Uterus (tissue), 4 donors: Measurements from ENCODE around the gene NOL6. TPM values are rescaled to one million over a fixed set of nuclear protein-coding genes. Genes with fewer than 3 reads are reported as not detected.

ENCODE experiments used
- DNase-seq, 2 donors: peaks; one replicate each; pipeline ENCODE4 v3.0.0-alpha.2; 2019 to 2020
- H3K27ac ChIP-seq, 2 donors: fragments of 200-600 bp; sonication (generic); 1 replicate in 1 of 2; 2 replicates in 1 of 2; pipeline ENCODE4 v1.5.1; 2016 to 2018
- H3K27me3 ChIP-seq, 2 donors: fragments of 200-600 bp; sonication (generic); one replicate each; pipeline ENCODE4 v1.5.1; 2018 to 2019; ENCODE audit warnings: control low read depth in 1 of 2
- H3K36me3 ChIP-seq, 2 donors: fragments of 200-600 bp; sonication (generic); one replicate each; pipeline ENCODE4 v1.5.1; 2019; ENCODE audit warnings: control low read depth in 1 of 2
- H3K4me1 ChIP-seq, 2 donors: fragments of 200-600 bp; sonication (generic); one replicate each; pipeline ENCODE4 v1.5.1; 2018 to 2019; ENCODE audit warnings: control low read depth in 1 of 2
- H3K4me3 ChIP-seq, 2 donors: fragments of 200-600 bp; sonication (generic); 1 replicate in 1 of 2; 2 replicates in 1 of 2; pipeline ENCODE4 v1.5.1; 2018 to 2019; ENCODE audit warnings: mild to moderate bottlenecking in 1 of 2
- H3K9me3 ChIP-seq, 2 donors: fragments of 200-600 bp; sonication (generic); one replicate each; pipeline ENCODE4 v1.5.1; 2019; ENCODE audit warnings: control low read depth in 1 of 2
- CTCF ChIP-seq, 4 experiments: fragments of 200-600 bp in 2 of 4; fragments of 450-650 bp in 2 of 4; sonication (generic) in 2 of 4; IDR thresholded peaks; one replicate each; pipeline ENCODE4 v1.5.1; 2016 to 2019; ENCODE audit warnings: antibody characterized with exemption in 4 of 4, mild to moderate bottlenecking in 2 of 4, moderate library complexity in 1 of 4
- POLR2A ChIP-seq, 2 donors: fragments of 450-650 bp; IDR thresholded peaks; one replicate each; pipeline ENCODE4 v1.6.1; 2016; ENCODE audit warnings: antibody characterized with exemption in 2 of 2, mild to moderate bottlenecking in 1 of 2, moderate library complexity in 1 of 2
- intact Hi-C: fragments of 100-400 bp; cut with DNase I; formaldehyde crosslinking; loops from one replicate; pipeline ENCODE4 v1.15.1; 2023; ENCODE audit warnings: low total_unique reads
- total RNA-seq, 4 donors: library from RNA; depleted of rRNA in 3 of 4; stranded (reverse); fragments of >200 nt in 3 of 4; gene quantifications; one replicate each; pipeline versions ENCODE4 v1.1.0 to v1.2.4, GENCODE V29; 2014 to 2023
- donor health status: DM: yes; HTN: yes; CAD: no.

The NOL6 gene
- total RNA-seq, 4 donors from 2014 or later, result 7.9 to 35.4 (median 15.8) TPM

- no peak for TF ChIP-seq POLR2A (IDR thresholded peaks at IDR 0.05)
- TF ChIP-seq CTCF (IDR thresholded peaks at IDR 0.05), result no peak
- H3K9me3 ChIP-seq, result no peaks in the 10 kb centered on the region
- no peaks in the 10 kb centered on the region for H3K27me3 ChIP-seq
- H3K4me1 ChIP-seq, result no peaks in the 10 kb centered on the region
- H3K4me3 ChIP-seq, result no peak overlapping the region
- DNase-seq, result no peak
- H3K36me3 ChIP-seq, result no peaks in the 10 kb centered on the region
- intact Hi-C loops, result no loop called here
- H3K27ac ChIP-seq, result no peak overlapping the region
These were observed 9.6 kb downstream of the NOL6 start for GRCh38 chr9:33464045-33464636.

DNA sequence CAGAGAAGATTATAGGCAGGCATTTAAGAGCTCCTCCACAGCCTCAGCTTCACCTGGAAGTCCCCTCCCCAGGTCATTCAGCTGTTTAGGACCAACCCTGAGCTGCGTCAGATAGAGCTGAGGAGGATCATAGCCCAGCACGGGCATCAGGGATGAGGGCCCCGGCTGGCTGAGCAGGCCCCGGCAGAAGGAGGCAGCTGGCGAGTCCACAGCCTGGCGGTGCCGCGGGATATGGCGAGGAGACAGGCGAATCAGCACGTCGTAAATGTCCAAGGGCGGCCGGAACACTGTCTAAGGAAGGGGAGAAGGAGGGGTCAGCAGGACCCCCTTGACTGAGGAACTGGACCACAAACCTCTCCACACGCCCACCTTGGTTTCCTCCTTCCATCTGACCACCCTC, 10.6 kb downstream of the NOL6 start:
- Histone ChIP-seq H3K4me1 (no peaks in the 10 kb centered on the region), H3K27me3 (no peaks in the 10 kb centered on the region), H3K4me3 (no peak overlapping the region), H3K27ac (no peak overlapping the region), H3K9me3 (no peaks in the 10 kb centered on the region), H3K36me3 (no peaks in the 10 kb centered on the region)
- TF ChIP-seq CTCF (IDR thresholded peaks at IDR 0.05) (no peak), POLR2A (IDR thresholded peaks at IDR 0.05) (no peak)
- intact Hi-C loops, result no loop called here
- no peak for DNase-seq

DNA sequence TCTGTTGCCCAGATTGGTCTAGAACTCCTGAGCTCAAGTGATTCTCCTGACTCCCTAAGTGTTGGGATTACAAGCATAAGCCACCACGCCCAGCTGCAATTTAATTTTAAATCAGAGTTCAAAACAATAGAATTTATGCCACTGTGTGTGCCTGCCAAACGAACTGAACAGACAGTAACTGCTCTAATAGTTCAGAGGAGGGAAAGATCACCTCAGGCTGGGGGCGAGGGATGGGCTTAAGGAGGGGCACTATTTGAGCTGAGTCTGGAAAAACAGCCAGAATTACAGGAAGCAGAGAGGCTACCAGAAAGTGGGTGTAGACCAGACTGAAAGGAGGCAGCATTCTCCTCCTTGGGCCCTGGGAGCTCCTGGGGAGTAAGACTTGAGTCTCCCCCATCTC, 12.2 kb downstream of the NOL6 start:
- Histone ChIP-seq H3K4me1 (no peaks in the 10 kb centered on the region), H3K36me3 (no peaks in the 10 kb centered on the region), H3K9me3 (no peaks in the 10 kb centered on the region), H3K27me3 (no peaks in the 10 kb centered on the region), H3K4me3 (no peak overlapping the region), H3K27ac (no peak overlapping the region)
- DNase-seq, result no peak
- intact Hi-C loops, result no loop called here
- TF ChIP-seq CTCF (IDR thresholded peaks at IDR 0.05), result no peak
- TF ChIP-seq POLR2A (IDR thresholded peaks at IDR 0.05), result no peak

DNA sequence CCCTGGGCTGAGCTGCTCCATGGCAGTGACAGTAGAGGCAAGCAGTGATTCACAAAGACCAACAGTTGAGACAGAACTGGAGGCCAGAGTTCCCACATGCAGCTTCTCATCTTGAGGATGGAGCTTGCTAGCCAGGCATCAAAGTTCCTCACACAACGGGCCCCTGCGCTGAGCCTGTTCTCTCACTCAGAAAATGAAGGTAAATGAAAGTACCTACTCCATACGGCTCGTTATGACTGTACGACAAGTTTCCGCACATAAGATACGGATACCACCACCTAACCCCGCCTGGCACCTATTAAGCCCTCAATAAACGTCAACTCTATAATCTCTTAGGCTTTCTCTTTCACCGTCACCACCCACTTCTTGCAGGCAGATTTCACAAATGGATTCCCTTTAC, 12.9 kb downstream of the NOL6 start:
- Histone ChIP-seq H3K27ac (no peak overlapping the region), H3K9me3 (no peaks in the 10 kb centered on the region), H3K27me3 (no peaks in the 10 kb centered on the region), H3K36me3 (no peaks in the 10 kb centered on the region), H3K4me1 (no peaks in the 10 kb centered on the region), H3K4me3 (no peak overlapping the region)
- no peak for TF ChIP-seq CTCF (IDR thresholded peaks at IDR 0.05)
- no peak for TF ChIP-seq POLR2A (IDR thresholded peaks at IDR 0.05)
- intact Hi-C loops, result no loop called here
- DNase-seq, result no peak

GRCh38 chr9:33459115-33459514, 14.6 kb downstream of the NOL6 start:
- intact Hi-C loops, result no loop called here
- TF ChIP-seq POLR2A (IDR thresholded peaks at IDR 0.05) (no peak), CTCF (IDR thresholded peaks at IDR 0.05) (no peak)
- H3K27me3 ChIP-seq, result no peaks in the 10 kb centered on the region
- H3K27ac ChIP-seq, result no peak overlapping the region
- no peaks in the 10 kb centered on the region for H3K4me1 ChIP-seq
- H3K4me3 ChIP-seq, result no peak overlapping the region
- no peaks in the 10 kb centered on the region for H3K9me3 ChIP-seq
- DNase-seq, result no peak
- no peaks in the 10 kb centered on the region for H3K36me3 ChIP-seq
